NCI-H2107 treated with DMSO at 0.1 percent for 48 hours (cell line): ENCODE data around the gene KRTAP4-2.
"Not testable (repeated sequence)": the region's sequence is repeated elsewhere in the genome, so short reads cannot be mapped to it uniquely, and the experiment has no call there.

Experiments
- DNase-seq: peaks from one replicate; lab custom pipeline; 2025; ENCODE audit not compliant: unreplicated experiment; lab: John Stamatoyannopoulos, UW

KRTAP4-2 gene

GRCh38 chr17:41163828-41164227 is 14.2 kb downstream of the KRTAP4-2 start:
- no peak for DNase-seq

- no peak for DNase-seq
Observed at GRCh38 chr17:41160648-41161047, 17.4 kb downstream of the KRTAP4-2 start, which contains the start of gene KRTAP4-4. KRTAP4-4 (minus strand) TSS chr17:41160748; CDS start chr17:41160691, 57 bp downstream.

- DNase-seq: not testable (repeated sequence)
Observed at GRCh38 chr17:41160190-41160589, 17.8 kb downstream of the KRTAP4-2 start.

- DNase-seq: no peak
Observed at GRCh38 chr17:41153856-41154255, 24.2 kb downstream of the KRTAP4-2 start.

GRCh38 chr17:41151525-41151924 is 26.5 kb downstream of the KRTAP4-2 start:
- DNase-seq: no peak

- no peak for DNase-seq
Observed at GRCh38 chr17:41150026-41150425, 28.0 kb downstream of the KRTAP4-2 start.

GRCh38 chr17:41149652-41149985 is 28.4 kb downstream of the KRTAP4-2 start, which contains the start of gene KRTAP4-5:
KRTAP4-5 (minus strand) TSS chr17:41149825; CDS start chr17:41149767, 58 bp downstream.
- no peak for DNase-seq

GRCh38 chr17:41148971-41149651 is 28.9 kb downstream of the KRTAP4-2 start:
- not testable (repeated sequence) for DNase-seq

- no peak for DNase-seq
Observed at GRCh38 chr17:41147531-41148204, 30.4 kb downstream of the KRTAP4-2 start.

GRCh38 chr17:41145261-41145660 is 32.8 kb downstream of the KRTAP4-2 start:
- DNase-seq: no peak

- DNase-seq: no peak
Observed at GRCh38 chr17:41144846-41145245, 33.2 kb downstream of the KRTAP4-2 start.

- no peak for DNase-seq
Observed at GRCh38 chr17:41141361-41141760, 36.7 kb downstream of the KRTAP4-2 start.

GRCh38 chr17:41140360-41141131 is 37.5 kb downstream of the KRTAP4-2 start, which contains the start of gene KRTAP4-6:
KRTAP4-6 (minus strand) TSS chr17:41140544; CDS start chr17:41140487, 57 bp downstream.
- no peak for DNase-seq

- DNase-seq: not testable (repeated sequence)
Observed at GRCh38 chr17:41139865-41140264, 38.2 kb downstream of the KRTAP4-2 start.

GRCh38 chr17:41133880-41134735 is 43.9 kb downstream of the KRTAP4-2 start:
- no peak for DNase-seq

- no peak for DNase-seq
Observed at GRCh38 chr17:41131979-41132378, 46.0 kb downstream of the KRTAP4-2 start.
